HG02885 (cell line): ENCODE measurements around the gene CYYR1.
"Not testable (repeated sequence)": the region's sequence is repeated elsewhere in the genome, so short reads cannot be mapped to it uniquely, and the experiment has no call there.

ENCODE experiments used
- ATAC-seq: cut with Tn5 transposase; IDR thresholded peaks from one replicate; pipeline ENCODE4 v1.9.1; 2021; ENCODE audit warnings: mild to moderate bottlenecking; ENCODE audit not compliant: unreplicated experiment, poor library complexity

CYYR1 gene

DNA sequence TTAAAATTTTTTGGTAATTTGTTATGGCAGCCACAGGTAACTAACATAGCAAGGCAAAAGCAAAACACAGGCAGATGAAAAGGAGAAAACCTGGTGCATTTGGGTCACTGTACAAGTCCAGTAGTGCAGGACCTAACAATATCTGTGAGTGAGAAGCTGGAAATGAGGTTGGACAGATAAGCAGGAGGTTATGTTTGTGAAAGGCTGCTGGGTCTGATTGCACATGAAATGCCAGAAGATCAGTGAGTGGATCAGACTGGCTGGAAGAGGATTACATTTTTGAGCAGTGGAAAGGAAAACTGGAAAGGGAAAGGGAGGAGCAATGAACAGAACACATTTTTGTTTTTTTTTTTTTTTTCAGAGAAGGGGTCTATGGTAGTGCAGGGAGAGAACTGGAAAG, 73.6 kb downstream of the CYYR1 start:
- no peak for ATAC-seq

DNA sequence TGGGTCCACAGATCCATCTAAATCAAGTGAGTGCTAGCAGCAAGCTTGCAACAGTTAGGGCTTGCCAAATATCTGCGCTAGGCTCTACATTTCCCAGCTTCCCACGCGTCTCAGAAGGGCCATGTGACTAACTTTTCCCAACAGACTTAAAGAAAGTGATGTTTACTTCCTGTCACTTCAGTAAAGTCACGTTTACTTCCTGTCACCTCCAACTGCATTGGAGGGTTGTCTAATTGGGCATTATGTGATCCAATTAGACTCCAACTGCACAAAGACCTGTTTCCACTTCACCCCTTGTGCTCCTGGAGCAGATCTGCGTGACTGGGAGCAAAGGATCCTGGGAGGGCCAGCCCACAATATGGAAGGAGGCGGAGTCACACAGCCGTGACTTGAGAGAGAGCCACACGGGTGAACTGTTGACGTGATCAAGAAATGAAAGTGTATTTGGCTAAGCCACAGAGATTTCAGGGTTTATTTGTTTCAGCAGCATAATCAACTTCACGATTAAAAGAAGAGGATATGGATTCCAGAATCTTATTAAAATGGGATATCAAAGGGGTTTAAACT, 77.7 kb downstream of the CYYR1 start:
- no peak for ATAC-seq

DNA sequence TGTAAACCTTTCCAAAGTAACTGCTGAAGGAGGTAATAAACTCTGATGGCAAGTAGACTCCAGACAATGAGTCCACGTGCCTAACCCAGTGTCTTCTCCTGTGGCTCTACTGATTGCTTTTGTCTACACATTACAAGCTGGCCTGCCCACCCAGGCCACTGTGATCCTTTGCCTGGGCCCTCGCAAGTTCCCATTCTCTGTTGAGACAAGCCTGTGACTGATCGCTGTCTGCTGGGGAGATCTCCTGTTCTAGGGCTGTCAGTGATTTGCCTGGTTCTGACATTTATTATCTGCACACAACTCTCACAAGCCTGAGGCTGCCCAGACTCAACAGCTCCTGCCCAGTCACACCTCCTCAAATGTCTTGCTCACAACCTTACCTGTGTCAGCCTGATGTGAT, 81.4 kb downstream of the CYYR1 start:
- ATAC-seq = no peak

DNA sequence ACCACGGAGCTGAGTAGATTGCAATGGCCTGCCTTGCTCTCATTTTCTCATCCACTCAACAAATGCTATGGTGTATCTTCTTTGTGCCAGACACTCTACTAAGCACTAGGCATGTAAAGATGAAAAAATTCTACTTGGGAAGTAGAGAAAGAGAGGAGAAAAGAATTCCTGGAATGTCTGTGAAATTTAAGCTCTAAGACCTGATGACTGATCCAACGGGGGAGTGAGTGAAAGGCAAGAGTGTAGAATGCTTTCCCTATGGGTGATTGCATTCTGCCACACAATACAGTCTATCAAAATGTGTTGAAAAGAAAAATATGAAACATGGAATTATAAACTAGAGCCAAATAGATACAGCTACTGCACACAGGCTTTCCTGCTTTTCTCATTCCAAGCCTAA, 82.3 kb downstream of the CYYR1 start:
- ATAC-seq = no peak

DNA sequence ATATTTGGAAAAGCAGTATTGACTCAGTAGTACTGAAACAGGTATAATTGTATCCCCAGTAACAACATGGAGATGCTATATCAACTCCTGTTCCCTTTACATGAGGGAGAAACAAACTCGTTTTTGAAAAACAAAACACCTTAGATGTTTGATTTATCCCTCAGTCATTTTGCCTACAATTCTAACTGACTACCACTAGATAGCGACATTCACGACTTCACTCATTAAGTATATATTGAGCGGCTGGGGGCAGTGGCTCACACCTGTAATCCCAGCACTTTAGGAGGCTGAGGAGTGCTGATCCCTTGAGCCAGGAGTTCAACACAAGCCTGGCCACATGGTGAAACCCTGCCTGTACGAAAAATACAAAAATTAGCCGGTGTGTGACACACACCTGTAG, 83.3 kb downstream of the CYYR1 start:
- ATAC-seq = no peak

DNA sequence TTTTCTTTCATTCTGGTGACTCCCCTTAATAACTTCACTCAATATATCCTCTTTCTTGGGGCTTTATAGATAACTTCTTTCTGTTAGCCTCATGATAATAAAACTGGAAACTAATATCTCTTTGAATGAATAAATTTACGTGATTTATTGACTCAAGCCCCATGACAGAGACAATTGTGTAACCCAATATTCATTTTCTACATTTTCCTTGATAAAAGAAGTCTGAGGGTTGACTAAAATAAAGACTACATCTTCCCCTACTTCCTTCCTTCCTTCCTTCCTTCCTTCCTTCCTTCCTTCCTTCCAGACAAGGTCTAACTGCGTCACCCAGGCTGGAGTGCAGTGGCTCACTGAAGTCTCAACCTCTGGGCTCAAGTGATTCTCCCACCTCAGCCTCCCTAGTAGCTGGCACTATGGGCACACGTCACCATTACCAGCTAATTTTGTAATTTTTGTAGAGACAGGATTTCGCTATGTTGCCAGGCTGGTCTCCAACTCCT, 85.1 kb downstream of the CYYR1 start:
- ATAC-seq = no peak

DNA sequence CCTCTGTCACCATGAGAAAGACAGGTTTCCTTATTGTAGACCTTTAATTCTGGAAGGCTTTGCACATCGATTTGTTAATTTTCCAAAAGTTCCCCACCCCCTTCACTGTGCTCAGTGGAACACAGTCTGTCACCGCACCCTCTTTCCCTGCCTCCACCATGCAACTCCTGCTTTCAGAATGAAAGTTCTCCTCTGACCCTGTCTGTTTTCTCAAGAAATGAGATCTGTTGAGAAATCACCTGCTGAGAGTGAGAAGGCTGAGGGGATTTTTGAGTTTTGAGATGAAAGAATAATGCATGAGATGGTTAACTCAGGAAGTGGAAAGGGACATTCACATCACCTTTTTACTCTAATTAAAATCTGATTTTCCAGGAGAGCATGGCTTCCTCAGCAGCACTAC, 99.6 kb downstream of the CYYR1 start:
- ATAC-seq = no peak

DNA sequence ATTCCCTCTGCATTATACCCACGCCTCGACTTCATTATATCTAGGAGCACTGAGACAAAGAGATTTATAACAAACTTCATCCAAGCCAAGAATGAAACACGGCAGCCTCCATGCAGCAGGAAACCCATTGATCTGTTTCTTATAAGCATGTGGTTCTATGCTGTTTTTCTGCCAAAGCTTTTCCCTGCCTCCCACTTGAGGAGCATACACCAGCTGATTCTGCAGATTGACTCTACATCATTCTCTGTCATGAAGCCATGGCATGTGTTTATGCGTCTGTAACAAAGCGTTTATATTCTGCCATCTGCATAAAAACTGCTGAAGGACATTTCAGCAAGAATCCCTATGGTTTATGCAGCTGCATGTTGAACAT, 102.0 kb downstream of the CYYR1 start:
- no peak for ATAC-seq

DNA sequence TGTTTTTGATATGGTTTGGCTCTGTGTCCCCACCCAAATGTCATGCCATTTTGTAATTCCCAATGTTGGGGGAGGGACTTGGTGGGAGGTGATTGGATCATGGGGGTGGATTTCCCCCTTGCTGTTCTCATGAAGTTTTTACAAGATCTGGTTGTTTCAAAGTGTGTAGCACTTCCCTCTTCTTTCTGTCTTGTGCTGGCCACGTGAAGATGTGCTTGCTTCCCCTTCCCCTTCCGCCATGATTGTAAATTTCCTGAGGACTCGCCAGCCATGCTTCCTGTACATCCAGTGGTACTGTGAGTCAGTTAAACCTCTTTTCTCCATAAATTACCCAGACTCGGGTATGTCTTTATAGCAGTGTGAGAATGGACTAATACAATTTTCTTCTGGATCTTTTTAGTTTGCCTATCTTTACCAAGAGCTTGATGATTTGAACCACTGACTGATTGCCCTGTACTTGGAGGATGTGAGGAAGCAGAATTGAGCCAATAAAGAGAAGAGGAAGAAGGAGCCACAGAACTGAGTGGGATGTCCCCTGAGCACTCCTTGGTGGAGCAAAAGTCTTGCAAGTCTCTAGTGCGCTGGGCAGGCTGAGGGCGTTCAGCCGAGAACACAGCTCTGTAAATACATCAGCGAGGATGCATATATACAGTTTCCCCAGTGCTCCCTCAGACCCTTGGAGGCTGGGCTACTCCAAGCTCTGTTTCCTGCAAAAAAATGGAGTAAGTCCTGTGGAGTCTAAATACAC, 102.6 kb downstream of the CYYR1 start:
- no peak for ATAC-seq

DNA sequence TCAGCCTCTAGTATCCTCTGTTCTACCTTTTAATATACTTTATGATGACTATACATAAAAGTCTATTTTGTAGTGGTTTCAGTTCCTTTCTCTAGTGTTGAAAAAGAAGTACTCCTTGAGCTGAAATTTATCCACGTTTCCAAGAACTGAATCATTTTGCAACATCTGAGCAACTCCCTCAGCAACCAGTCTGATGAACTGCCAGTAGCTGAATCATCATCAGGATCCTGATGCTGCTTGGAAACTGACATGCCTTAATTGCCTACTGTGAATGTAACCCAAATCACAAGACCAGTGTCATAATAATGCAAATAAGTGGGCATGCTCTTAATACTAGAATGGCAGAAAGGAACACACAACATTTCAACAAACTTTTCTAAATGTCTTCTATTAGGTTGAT, 103.3 kb downstream of the CYYR1 start:
- ATAC-seq = no peak

DNA sequence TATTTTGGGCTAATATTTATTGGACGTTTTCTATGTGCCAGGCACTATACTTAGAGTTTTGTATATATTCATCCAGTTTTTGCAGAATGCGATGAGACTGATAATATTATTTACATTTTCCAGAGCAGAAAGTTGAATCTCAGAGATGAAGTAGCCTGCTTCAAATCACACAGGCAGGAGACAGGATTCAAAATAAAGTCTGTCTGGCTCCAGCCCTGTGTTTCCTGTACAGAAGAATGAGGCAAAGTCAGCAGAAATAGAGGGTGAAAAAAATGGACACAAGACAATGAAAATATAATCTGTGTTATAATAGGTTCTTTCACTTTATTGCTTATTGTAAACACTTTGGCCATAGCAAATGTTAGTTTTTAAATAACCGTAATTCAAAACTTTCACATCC, 107.2 kb downstream of the CYYR1 start:
- ATAC-seq = no peak

DNA sequence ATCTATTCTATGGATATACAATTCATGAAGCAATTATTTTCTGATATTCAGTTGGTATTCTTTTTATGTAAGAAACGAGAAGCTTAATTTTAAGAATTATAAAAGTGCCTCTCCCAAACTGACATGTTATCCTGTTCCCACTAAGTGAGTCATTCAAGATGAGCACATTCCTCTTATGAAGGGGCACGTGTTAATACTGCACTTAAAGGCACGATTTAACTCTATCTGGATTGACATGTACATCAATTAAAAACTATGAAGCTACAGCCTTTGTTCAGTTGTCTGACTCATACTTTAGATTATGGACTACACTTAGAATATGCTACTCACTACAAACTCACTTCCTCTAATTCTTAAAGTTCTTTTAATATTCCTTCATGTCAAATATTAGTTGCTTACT, 111.6 kb downstream of the CYYR1 start:
- no peak for ATAC-seq

DNA sequence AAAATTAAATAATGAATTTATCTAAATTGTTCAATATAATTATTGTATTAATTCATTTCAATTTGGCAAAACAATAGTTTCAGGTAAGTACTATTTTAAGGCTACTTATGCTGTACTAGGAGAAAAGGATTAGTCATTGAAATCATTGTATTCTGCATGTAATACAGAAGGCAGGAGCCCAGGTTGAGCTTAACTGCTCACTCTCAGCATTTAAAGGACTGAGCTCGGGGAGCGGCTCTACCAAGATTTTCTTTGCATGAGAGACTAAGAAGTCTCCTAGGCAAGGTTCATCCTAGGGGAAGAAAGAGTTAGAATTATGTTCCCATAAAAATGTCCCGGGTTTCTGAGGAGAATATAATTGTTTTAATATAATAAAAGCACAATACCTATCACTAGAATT, 112.5 kb downstream of the CYYR1 start:
- ATAC-seq = no peak

DNA sequence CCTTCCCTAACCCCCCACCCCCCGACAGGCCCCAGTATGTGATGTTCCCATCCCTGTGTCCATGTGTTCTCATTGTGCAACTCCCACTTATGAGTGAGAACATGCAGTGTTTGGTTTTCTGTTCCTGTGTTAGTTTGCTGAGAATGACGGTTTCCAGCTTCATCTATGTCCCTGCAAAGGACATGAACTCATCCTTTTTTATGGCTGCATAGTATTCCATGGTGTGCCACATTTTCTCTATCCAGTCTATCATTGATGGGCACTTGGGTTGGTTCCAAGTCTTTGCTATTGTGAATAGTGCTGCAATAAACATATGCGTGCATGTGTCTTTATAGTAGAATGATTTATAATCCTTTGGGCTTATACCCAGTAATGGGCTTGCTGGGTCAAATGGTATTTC, 114.2 kb downstream of the CYYR1 start:
- not testable (repeated sequence) for ATAC-seq

DNA sequence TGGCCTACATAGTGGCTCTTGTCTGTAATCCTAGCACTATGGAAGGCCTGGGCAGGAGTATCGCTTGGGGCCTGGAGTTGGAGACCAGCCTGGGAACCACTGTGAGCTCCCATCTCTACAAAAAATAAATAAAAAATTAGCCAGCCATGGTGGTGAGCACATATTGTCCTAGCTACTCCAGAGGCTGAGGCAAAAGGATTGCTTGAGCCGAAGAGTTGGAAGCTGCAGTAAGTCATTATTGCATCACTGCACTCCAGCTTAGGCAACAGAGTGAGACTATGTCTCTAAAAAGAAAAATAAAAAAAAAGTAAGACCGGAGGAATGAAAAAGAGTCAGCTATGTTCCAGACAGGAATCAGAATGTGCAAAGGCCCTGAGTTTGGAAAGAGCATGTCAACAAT, 115.3 kb downstream of the CYYR1 start:
- no peak for ATAC-seq

DNA sequence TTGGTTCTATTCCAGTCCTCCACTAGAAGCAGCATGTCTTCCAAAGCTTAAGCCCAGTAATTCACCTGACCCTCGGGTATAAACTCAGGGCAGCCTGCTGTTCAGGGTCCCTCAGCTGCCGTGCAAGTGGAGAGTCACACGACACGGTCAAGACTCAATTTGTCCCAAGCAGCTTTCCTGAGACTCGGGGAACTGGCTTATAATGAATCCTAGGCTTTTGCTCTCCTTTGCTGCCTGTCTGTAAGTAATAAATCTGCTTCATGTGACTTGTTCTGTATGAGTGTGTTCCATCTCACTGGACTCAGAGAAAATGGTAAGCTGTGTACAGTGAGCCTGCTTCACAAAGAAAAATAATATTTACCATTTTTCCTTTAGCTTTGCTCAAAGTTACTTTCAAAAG, 119.8 kb downstream of the CYYR1 start:
- ATAC-seq = no peak

DNA sequence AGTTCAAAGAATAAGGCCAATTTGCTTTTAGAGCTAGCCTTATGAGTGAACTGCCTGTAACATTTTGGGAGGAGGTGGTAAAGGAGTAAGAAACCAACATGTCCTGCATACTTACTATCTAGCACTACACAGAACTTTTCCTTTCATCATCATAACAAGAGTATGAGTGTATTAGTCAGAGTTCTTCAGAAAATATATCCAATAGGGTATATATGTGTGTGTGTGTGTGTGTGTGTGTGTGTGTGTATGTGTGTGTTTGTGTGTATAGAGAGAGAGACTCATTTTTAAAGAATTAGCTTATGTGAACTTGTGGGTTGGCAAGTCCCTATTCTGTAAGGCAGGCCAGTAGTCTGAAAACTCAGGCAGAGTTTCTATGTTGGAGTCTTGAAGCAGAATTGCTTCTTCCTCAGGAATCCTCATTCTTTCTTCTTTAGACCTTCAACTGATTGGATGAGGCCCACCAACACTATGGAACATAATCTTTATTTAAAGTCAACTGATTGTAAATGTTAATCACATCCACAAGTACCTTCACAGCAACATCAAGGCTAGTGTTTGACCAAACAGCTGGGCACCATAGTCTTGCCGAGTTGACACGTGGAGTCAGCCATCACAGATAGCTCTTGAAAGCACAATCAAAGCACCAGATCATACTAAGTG, 121.9 kb downstream of the CYYR1 start:
- ATAC-seq = no peak

DNA sequence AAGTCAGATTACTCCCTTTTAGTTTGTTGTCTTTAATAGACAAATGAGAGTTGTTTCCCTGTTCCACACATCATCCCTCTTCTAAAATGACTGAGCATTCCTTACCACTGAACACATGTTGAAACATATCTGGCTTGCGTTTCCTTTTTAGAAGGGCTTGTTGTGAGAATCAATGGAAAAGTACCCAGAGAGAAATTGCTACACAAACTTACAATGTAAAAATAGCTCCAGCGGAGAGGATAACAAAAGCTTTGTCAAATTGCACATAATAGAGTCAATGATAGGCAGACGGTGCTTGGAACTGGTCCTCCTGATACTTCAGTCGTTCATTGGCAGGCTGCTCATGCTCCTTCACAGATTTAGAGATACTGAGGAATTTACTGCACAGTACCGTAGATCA, 123.9 kb downstream of the CYYR1 start:
- ATAC-seq = no peak

DNA sequence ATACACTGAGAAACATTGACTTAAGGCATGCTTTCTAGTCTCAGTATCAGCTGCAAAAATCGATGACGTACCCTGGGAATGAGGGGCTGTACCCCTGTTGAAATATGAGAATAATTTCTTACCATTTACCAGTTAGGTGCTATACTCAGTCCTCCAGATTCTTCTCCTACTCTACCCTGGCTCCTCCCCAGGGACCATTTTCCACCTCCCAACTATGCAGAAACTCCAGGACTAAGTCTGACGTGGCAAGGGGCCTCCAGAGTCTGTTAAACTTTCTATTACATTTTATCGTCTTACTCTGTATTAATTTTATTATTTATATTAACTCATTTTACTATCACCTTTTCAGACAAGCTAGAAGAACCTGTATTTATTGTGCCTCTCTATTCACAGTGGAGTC, 124.3 kb downstream of the CYYR1 start:
- ATAC-seq = no peak

DNA sequence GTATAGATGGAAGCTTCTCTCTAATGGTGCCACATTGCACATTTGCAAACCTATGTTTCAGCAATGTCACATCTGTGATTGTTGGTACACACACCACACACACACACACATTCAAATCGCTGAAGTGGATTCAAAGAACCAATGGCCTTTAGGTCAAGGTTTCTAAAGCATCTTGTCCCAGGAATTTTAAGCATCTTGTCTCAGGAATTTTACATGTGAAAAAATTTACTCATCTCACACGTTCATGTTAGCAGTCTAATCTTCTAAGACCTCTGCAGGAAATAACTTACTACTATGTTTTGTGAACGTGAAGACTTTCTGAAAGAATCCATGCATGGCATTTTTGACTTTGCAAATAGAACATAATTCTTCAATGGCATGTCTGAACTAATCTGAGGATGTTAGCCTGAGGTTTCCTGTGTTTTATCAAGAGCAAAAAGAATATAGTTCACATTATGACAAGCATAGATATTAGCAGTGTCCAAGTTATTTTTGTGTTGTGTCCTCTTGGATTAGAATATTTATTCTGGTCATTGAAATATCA, 125.1 kb downstream of the CYYR1 start:
- no peak for ATAC-seq

DNA sequence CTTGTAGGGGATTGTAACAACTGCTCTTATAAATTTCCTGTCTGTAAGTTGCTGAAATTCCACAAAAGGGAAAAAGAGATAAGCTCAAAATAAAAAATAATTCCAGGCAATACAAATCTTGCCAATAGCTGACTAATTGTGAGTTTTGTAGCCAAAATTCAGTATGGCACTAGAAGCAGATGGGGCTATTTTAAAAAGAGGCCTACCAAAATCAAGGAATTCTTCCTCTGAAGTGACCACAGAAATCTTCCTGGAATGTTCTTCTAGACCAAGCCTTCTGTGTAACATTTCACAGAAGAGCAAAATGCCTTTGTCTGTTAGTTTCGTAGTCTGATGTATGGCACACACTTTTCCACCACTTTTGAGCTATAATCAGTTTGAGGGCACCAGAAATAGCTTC, 127.6 kb downstream of the CYYR1 start:
- no peak for ATAC-seq

DNA sequence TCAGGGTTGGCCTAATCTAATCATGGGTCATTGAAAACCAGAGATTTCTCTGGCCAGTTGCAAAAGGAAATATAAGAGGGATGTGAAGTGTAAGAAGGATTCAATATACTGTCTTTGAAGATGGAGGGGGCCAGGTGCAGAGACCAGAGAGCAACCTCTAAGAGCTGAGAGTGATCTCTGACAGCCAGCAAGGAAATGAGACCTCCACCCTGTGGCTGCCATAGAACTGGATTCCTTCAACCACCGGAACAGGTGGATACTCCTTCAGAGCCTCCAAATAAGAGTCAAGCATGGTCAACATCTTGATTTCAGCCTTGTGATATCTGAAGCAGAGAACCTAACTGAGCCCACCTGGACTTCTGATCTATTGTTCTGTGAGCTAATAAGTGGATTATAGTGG, 128.4 kb downstream of the CYYR1 start:
- no peak for ATAC-seq
